Panc1 (cell line): ENCODE results near the gene ZBED4. TPM values are rescaled to one million over a fixed set of nuclear protein-coding genes. Genes with fewer than 3 reads are reported as not detected.

Experiments
- ATAC-seq: fragments of 200-7000 bp; cut with Tn5 transposase; 2 replicates; pipeline ENCODE4 v1.9.1; 2020; ENCODE audit warnings: mild to moderate bottlenecking, moderate library complexity
- BruUV-seq: library from RNA; stranded (reverse); fragments of 400-500 nt; replicated peaks from 2 replicates; lab custom pipeline; 2021; lab: Mats Ljungman, UMichigan
- CTCF ChIA-PET: fragments of 300-600 bp; sonication (Branson Sonifier 250); formaldehyde crosslinking; loops from one replicate; lab custom pipeline; 2022; ENCODE audit warnings: antibody characterized with exemption; lab: Charles Lee
- POLR2A ChIA-PET: fragments of 300-600 bp; sonication (Branson Sonifier 250); formaldehyde crosslinking; loops from one replicate; lab custom pipeline; 2022; ENCODE audit warnings: antibody characterized with exemption; lab: Charles Lee
- DNase-seq: peaks from one replicate; pipeline ENCODE4 v3.0.0-alpha.2; 2010; ENCODE audit warnings: low read depth, low spot score
- H3K27ac ChIP-seq: 2 replicates; pipeline ENCODE4 v1.5.1; 2011; ENCODE audit warnings: mild to moderate bottlenecking, low read length, inconsistent platforms
- H3K27me3 ChIP-seq: fragments of 200-500 bp; sonication (Bioruptor generic); 2 replicates; pipeline ENCODE4 v1.6.0; 2014; ENCODE audit warnings: low read length, inconsistent platforms; ENCODE audit not compliant: control insufficient read depth, insufficient read depth
- H3K36me3 ChIP-seq: fragments of 200-500 bp; sonication (Bioruptor generic); 2 replicates; pipeline ENCODE4 v1.5.1; 2014; ENCODE audit warnings: inconsistent platforms, mild to moderate bottlenecking, low read length, moderate library complexity; ENCODE audit not compliant: control insufficient read depth, insufficient read depth
- H3K4me1 ChIP-seq: 2 replicates; pipeline ENCODE4 v1.5.1; 2011; ENCODE audit warnings: inconsistent platforms, mild to moderate bottlenecking, low read length, moderate library complexity; ENCODE audit not compliant: control insufficient read depth, insufficient read depth
- H3K4me3 ChIP-seq, 2 experiments: 2 replicates each; pipeline ENCODE4 v1.5.1; 2011 to 2012; ENCODE audit warnings: low read depth in 2 of 2, low read length in 2 of 2, mild to moderate bottlenecking in 2 of 2, inconsistent platforms in 1 of 2, moderate library complexity in 1 of 2
- H3K9me3 ChIP-seq: fragments of 200-500 bp; sonication (Bioruptor generic); 2 replicates; pipeline ENCODE4 v1.5.1; 2014; ENCODE audit warnings: low read depth, mild to moderate bottlenecking, inconsistent platforms, low read length, moderate library complexity; ENCODE audit not compliant: control insufficient read depth, insufficient read depth
- POLR2AphosphoS5 ChIP-seq: IDR thresholded peaks from 2 replicates; pipeline ENCODE4 v1.6.1; 2012; ENCODE audit warnings: mild to moderate bottlenecking, low read depth, low read length, moderate library complexity
- SIN3A ChIP-seq: IDR thresholded peaks from 2 replicates; pipeline ENCODE4 v1.6.1; 2012; ENCODE audit warnings: low read depth, mild to moderate bottlenecking, low read length, moderate library complexity, borderline replicate concordance; ENCODE audit not compliant: insufficient read depth
- TCF7L2 ChIP-seq: IDR thresholded peaks from 2 replicates; pipeline ENCODE4 v1.6.1; 2011; ENCODE audit warnings: mild to moderate bottlenecking, low read depth, low read length, inconsistent platforms
- in situ Hi-C: cut with HindIII; loops from 2 replicates; pipeline ENCODE4 v1.10.0; 2016; ENCODE audit warnings: low sequenced_read_pairs, low pct_unique_long_range_greater_than_20kb
- intact Hi-C: fragments of 100-400 bp; cut with micrococcal nuclease; formaldehyde crosslinking; loops from one replicate; pipeline ENCODE4 v1.10.0; 2022; ENCODE audit not compliant: unreplicated experiment
- total RNA-seq: library from RNA; stranded (reverse); gene quantifications from one replicate; pipeline ENCODE4 v1.2.1, GENCODE V29; 2021; ENCODE audit not compliant: unreplicated experiment
- TF ChIP-seq, protein P1 (sequence below), 2 experiments: IDR thresholded peaks; 2 replicates each; pipeline ENCODE4 v1.6.1; 2011 to 2012; ENCODE audit warnings: low read depth in 2 of 2, control low read depth in 1 of 2, low read length in 1 of 2, mild to moderate bottlenecking in 1 of 2, moderate library complexity in 1 of 2; ENCODE audit not compliant: insufficient read depth in 1 of 2
- TF ChIP-seq, protein P2 (sequence below): fragments of 450-650 bp; IDR thresholded peaks from 2 replicates; pipeline ENCODE4 v1.5.1; 2017; ENCODE audit warnings: mild to moderate bottlenecking

Gene ZBED4
- total RNA-seq, 1 experiment from 2014 or later: 17.3 TPM

GRCh38 chr22:49925525-49926128 lies 72.0 kb downstream of the ZBED4 start:
- H3K27me3 ChIP-seq: no peaks in the 10 kb centered on the region
- POLR2A ChIA-PET: interaction anchor here (0.6 kb wide), 1 partner anchor 65 kb away, joined by 8 read pairs; no protein-coding TSS in a partner anchor
- intact Hi-C loops (loop anchor here (5.0 kb wide), 1 partner anchor 102 kb away; no protein-coding TSS in a partner anchor), in situ Hi-C loops (no loop called here)
- no peak overlapping the region for H3K4me3 ChIP-seq
- CTCF ChIA-PET: no interaction called here
- no peaks in the 10 kb centered on the region for H3K9me3 ChIP-seq
- no peak overlapping the region for H3K27ac ChIP-seq
- H3K36me3 ChIP-seq: no peaks in the 10 kb centered on the region
- ATAC-seq: no peak
- BruUV-seq: TSS peak; percentile 57
- no peak for TF ChIP-seq TCF7L2
- TF ChIP-seq, protein P1, sequence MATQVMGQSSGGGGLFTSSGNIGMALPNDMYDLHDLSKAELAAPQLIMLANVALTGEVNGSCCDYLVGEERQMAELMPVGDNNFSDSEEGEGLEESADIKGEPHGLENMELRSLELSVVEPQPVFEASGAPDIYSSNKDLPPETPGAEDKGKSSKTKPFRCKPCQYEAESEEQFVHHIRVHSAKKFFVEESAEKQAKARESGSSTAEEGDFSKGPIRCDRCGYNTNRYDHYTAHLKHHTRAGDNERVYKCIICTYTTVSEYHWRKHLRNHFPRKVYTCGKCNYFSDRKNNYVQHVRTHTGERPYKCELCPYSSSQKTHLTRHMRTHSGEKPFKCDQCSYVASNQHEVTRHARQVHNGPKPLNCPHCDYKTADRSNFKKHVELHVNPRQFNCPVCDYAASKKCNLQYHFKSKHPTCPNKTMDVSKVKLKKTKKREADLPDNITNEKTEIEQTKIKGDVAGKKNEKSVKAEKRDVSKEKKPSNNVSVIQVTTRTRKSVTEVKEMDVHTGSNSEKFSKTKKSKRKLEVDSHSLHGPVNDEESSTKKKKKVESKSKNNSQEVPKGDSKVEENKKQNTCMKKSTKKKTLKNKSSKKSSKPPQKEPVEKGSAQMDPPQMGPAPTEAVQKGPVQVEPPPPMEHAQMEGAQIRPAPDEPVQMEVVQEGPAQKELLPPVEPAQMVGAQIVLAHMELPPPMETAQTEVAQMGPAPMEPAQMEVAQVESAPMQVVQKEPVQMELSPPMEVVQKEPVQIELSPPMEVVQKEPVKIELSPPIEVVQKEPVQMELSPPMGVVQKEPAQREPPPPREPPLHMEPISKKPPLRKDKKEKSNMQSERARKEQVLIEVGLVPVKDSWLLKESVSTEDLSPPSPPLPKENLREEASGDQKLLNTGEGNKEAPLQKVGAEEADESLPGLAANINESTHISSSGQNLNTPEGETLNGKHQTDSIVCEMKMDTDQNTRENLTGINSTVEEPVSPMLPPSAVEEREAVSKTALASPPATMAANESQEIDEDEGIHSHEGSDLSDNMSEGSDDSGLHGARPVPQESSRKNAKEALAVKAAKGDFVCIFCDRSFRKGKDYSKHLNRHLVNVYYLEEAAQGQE (IDR thresholded peaks at IDR 0.05; ENCODE audit: insufficient read depth in 1 of 2, low read depth in 2 of 2, low read length in 1 of 2): no peak
- no peak for TF ChIP-seq SIN3A
- no peak for TF ChIP-seq POLR2AphosphoS5
- TF ChIP-seq, protein P2, sequence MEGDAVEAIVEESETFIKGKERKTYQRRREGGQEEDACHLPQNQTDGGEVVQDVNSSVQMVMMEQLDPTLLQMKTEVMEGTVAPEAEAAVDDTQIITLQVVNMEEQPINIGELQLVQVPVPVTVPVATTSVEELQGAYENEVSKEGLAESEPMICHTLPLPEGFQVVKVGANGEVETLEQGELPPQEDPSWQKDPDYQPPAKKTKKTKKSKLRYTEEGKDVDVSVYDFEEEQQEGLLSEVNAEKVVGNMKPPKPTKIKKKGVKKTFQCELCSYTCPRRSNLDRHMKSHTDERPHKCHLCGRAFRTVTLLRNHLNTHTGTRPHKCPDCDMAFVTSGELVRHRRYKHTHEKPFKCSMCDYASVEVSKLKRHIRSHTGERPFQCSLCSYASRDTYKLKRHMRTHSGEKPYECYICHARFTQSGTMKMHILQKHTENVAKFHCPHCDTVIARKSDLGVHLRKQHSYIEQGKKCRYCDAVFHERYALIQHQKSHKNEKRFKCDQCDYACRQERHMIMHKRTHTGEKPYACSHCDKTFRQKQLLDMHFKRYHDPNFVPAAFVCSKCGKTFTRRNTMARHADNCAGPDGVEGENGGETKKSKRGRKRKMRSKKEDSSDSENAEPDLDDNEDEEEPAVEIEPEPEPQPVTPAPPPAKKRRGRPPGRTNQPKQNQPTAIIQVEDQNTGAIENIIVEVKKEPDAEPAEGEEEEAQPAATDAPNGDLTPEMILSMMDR: no peak
- H3K4me1 ChIP-seq: peaks cover 4% of the 10 kb centered on the region; the same call in 1 of the 2 replicates
- no peak for DNase-seq

DNA sequence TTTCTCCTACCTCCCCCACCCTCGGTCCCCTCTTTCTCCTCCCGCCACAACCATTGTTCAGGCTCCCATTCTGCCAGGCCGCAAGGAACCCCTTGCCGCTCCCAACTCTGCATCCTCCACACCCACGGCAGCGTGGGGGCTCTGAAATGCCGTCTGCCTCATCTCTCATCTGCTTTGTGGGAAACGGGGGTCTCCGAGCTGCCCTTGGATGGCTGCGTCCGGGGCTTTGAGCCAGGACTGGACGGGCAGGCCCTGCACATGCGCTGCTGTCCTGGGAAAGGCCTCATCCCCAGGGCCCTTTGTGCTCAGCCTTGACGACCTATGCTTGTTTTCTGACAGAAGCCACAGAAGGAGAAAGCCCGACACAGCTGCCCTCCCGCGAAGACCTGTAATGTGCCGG lies 73.3 kb downstream of the ZBED4 start:
- no TSS peak for BruUV-seq
- ATAC-seq (no peak), DNase-seq (no peak)
- Histone ChIP-seq H3K9me3 (no peaks in the 10 kb centered on the region), H3K4me3 (no peak overlapping the region), H3K27ac (no peak overlapping the region), H3K36me3 (no peaks in the 10 kb centered on the region), H3K27me3 (no peaks in the 10 kb centered on the region), H3K4me1 (peaks cover 11% of the 10 kb centered on the region; the same call in 1 of the 2 replicates)
- TF ChIP-seq, protein P1 (IDR thresholded peaks at IDR 0.05; ENCODE audit: insufficient read depth in 1 of 2, low read depth in 2 of 2, low read length in 1 of 2): no peak
- TF ChIP-seq POLR2AphosphoS5: no peak
- no peak for TF ChIP-seq SIN3A
- TF ChIP-seq TCF7L2: no peak
- TF ChIP-seq, protein P2: no peak
- POLR2A ChIA-PET: no interaction called here
- intact Hi-C loops: loop anchor here (5.0 kb wide), 1 partner anchor 100 kb away; no protein-coding TSS in a partner anchor
- CTCF ChIA-PET: no interaction called here
- in situ Hi-C loops: no loop called here
